Esophagus squamous epithelium (tissue), 5 donors: ENCODE data around the gene SLC46A3. TPM values are rescaled to one million over a fixed set of nuclear protein-coding genes. Genes with fewer than 3 reads are reported as not detected.
"Not testable (repeated sequence)": the region's sequence is repeated elsewhere in the genome, so short reads cannot be mapped to it uniquely, and the experiment has no call there.

Experiments
- DNase-seq: peaks from one replicate; lab custom pipeline; 2025; lab: John Stamatoyannopoulos, UW
- H3K27ac ChIP-seq, 4 donors: fragments of 200-600 bp; sonication (generic); one replicate each; pipeline ENCODE4 v1.5.1; 2016 to 2019; ENCODE audit warnings: mild to moderate bottlenecking in 1 of 4
- H3K27me3 ChIP-seq, 4 donors: fragments of 200-600 bp; sonication (generic); 1 replicate in 3 of 4; 2 replicates in 1 of 4; pipeline versions ENCODE4 v1.5.1 to v1.6.0; 2017 to 2021; ENCODE audit warnings: antibody characterized with exemption in 1 of 4
- H3K36me3 ChIP-seq, 3 donors: fragments of 200-600 bp; sonication (generic); one replicate each; pipeline ENCODE4 v1.5.1; 2016 to 2019
- H3K4me1 ChIP-seq, 3 donors: fragments of 200-600 bp; sonication (generic); one replicate each; pipeline ENCODE4 v1.5.1; 2017 to 2019
- H3K4me3 ChIP-seq, 4 donors: fragments of 200-600 bp; sonication (generic); 1 replicate in 3 of 4; 2 replicates in 1 of 4; pipeline ENCODE4 v1.5.1; 2016 to 2019; ENCODE audit warnings: mild to moderate bottlenecking in 2 of 4, moderate library complexity in 1 of 4
- H3K9me3 ChIP-seq, 3 donors: fragments of 200-600 bp; sonication (generic); one replicate each; pipeline ENCODE4 v1.5.1; 2016 to 2019
- POLR2A ChIP-seq, 4 donors: fragments of 450-650 bp; IDR thresholded peaks; one replicate each; pipeline ENCODE4 v1.6.1; 2017; ENCODE audit warnings: antibody characterized with exemption in 4 of 4, mild to moderate bottlenecking in 4 of 4, moderate library complexity in 3 of 4
- WGBS, 2 donors: methylation state at CpG; one replicate each; pipeline ENCODE4 v1.1.5; 2018; 5-methylcytosine and 5-hydroxymethylcytosine counted together
- intact Hi-C: fragments of 100-400 bp; cut with DNase I; formaldehyde crosslinking; loops from one replicate; pipeline ENCODE4 v1.15.0; 2022
- total RNA-seq, 4 donors: library from RNA; depleted of rRNA; stranded (reverse); fragments of >200 nt; gene quantifications; one replicate each; pipeline ENCODE4 v1.1.0, GENCODE V29; 2016
- TF ChIP-seq, protein P1 (sequence below), 6 experiments: fragments of 450-650 bp in 4 of 6; fragments of 200-600 bp in 2 of 6; sonication (generic) in 2 of 6; IDR thresholded peaks; one replicate each; pipeline ENCODE4 v1.5.1; 2016 to 2019; ENCODE audit warnings: antibody characterized with exemption in 6 of 6, mild to moderate bottlenecking in 4 of 6, moderate library complexity in 4 of 6
- donor health status: DM: yes; HTN: yes; CAD: no.

SLC46A3 gene
- total RNA-seq, 4 donors from 2014 or later, result 0.99 to 8.0 (median 3.1) TPM

DNA sequence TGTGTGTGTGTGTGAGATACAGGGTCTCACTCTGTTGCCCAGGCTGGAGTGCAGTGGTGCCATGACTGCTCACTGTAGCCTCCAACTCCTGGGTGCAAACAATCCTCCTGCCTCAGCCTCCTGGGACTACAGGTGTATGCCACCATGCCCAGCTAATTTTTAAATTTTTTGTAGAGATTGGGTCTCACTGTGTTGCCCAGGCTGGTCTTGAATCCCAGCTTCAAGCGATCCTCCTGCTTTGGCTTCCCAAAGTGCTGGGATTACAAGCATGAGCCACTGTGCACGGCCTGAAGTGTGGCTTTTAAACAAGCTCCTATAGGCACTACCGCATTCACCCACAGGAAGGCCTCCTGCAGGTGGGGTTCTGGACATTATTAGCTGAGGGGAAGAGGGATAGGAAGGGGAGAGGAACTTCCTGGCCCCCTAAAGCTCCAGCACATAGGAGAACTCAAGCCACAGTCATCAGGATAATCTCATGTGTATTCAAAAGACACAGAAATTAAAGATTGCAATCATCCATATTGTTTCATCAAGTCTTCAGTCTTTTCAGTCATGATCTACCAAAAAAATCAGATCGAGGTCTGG lies 24.8 kb upstream of the SLC46A3 start:
- no peaks in the 10 kb centered on the region for H3K36me3 ChIP-seq
- H3K27me3 ChIP-seq, result no peaks in the 10 kb centered on the region
- H3K9me3 ChIP-seq, result no peaks in the 10 kb centered on the region
- no peaks in the 10 kb centered on the region for H3K4me1 ChIP-seq
- no peak for TF ChIP-seq POLR2A (IDR thresholded peaks at IDR 0.05)
- TF ChIP-seq, protein P1, sequence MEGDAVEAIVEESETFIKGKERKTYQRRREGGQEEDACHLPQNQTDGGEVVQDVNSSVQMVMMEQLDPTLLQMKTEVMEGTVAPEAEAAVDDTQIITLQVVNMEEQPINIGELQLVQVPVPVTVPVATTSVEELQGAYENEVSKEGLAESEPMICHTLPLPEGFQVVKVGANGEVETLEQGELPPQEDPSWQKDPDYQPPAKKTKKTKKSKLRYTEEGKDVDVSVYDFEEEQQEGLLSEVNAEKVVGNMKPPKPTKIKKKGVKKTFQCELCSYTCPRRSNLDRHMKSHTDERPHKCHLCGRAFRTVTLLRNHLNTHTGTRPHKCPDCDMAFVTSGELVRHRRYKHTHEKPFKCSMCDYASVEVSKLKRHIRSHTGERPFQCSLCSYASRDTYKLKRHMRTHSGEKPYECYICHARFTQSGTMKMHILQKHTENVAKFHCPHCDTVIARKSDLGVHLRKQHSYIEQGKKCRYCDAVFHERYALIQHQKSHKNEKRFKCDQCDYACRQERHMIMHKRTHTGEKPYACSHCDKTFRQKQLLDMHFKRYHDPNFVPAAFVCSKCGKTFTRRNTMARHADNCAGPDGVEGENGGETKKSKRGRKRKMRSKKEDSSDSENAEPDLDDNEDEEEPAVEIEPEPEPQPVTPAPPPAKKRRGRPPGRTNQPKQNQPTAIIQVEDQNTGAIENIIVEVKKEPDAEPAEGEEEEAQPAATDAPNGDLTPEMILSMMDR (IDR thresholded peaks at IDR 0.05), result no peak
- no peak overlapping the region for H3K4me3 ChIP-seq
- DNase-seq, result no peak
- peak overlapping the region in 2 of 4 donors; percentile 52 to 53 for H3K27ac ChIP-seq
- intact Hi-C loops, result no loop called here
- WGBS, 2 donors, result 60 to 77% methylated on average over 3 to 4 of the region's 4 CpGs

DNA sequence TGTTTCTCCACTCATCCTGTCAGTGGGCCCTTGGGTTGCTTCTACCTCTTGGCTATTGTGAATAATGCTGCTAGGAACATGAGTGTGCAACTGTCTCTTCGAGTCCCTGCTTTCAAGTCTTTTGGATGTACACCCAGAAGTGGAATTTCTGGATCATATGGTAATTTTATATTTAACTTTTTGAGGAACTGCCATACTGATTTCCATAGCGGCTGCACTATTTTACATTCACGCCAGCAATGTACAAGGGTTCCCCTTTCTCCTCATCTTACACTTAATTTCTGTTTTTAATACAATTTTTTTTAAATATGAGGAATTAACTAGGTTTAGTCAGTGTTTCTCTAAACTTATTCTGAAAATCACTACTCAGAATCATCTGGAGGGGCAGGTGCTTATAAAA lies 24.2 kb upstream of the SLC46A3 start:
- no peak for DNase-seq
- Histone ChIP-seq H3K27me3 (no peaks in the 10 kb centered on the region), H3K4me3 (no peak overlapping the region), H3K9me3 (no peaks in the 10 kb centered on the region), H3K36me3 (no peaks in the 10 kb centered on the region), H3K4me1 (no peaks in the 10 kb centered on the region), H3K27ac (peak overlapping the region in 1 of 4 donors; percentile 53)
- WGBS, 2 donors, result 73 to 86% methylated on average over 3 of the region's 3 CpGs
- intact Hi-C loops, result no loop called here
- TF ChIP-seq, protein P1 (IDR thresholded peaks at IDR 0.05), result no peak
- TF ChIP-seq POLR2A (IDR thresholded peaks at IDR 0.05), result no peak

DNA sequence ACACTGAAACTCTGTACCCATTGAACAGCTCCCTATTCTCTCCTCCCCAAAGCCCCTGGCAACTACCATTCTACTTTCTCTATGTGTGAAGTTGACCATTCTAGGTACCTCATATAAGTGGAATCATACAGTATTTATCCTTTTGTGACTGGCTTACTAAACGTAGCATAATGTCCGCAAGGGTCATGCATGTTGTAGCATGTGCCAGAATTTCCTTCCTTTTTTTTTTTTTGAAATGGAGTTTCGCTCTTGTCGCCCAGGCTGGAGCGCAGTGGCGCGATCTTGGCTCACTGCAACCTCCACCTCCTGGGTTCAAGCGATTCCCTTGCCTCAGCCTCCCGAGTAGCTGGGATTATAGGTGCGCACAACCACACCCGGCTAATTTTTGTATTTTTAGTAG lies 23.7 kb upstream of the SLC46A3 start:
- H3K4me3 ChIP-seq, H3K9me3 ChIP-seq, H3K27ac ChIP-seq, H3K36me3 ChIP-seq, DNase-seq, H3K4me1 ChIP-seq, H3K27me3 ChIP-seq, intact Hi-C loops: not testable (repeated sequence)
- 82% methylated on average over 7 to 9 of the region's 11 CpGs for WGBS, 2 donors

DNA sequence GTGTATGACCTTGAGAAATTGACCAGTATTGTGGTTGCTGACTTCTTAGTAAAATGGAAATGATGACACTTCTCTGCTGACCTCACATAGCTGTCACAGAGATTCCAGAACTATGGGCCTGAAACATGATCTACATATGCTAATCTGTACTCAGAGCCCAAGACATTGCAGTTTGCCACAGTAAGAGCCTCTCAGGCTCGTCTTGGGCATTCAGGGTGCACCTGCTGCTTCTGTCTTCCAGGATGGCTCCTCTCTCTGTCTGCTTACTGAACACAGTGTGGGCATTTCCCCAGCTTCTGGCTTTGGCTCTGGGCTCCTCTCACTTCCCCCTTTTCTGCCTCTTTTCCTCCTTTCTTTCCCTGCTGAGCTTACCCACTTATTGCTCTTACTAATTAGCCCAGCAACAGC lies 22.3 kb upstream of the SLC46A3 start:
- no peaks in the 10 kb centered on the region for H3K36me3 ChIP-seq
- DNase-seq, result no peak
- no peaks in the 10 kb centered on the region for H3K27me3 ChIP-seq
- no peak for TF ChIP-seq POLR2A (IDR thresholded peaks at IDR 0.05)
- TF ChIP-seq, protein P1 (IDR thresholded peaks at IDR 0.05), result no peak
- H3K4me3 ChIP-seq, result no peak overlapping the region
- H3K4me1 ChIP-seq, result no peaks in the 10 kb centered on the region
- no peaks in the 10 kb centered on the region for H3K9me3 ChIP-seq
- intact Hi-C loops, result no loop called here
- no peak overlapping the region for H3K27ac ChIP-seq
- WGBS, 2 donors, result 14 to 18% methylated on average over 1 of the region's 1 CpG

DNA sequence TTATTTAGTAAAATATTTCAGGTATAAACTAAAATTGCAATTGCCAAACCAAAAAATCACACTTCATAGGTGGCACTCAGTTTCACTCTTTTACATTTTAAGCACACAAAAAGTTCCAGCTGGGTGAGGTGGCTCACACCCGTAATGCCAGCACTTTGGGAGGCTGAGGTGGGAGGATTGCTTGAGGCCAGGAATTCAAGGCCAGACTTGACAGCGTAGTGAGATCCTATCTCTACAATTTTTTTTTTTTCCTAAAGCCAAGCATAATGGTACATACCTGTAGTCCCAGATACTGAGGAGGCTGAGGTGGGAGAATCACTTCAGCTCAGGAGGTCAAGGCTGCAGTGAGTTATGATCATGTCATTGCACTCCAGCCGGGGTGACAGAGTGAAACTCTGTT lies 20.6 kb upstream of the SLC46A3 start:
- H3K27ac ChIP-seq, result no peak overlapping the region
- TF ChIP-seq, protein P1 (IDR thresholded peaks at IDR 0.05), result no peak
- no peak for TF ChIP-seq POLR2A (IDR thresholded peaks at IDR 0.05)
- no peaks in the 10 kb centered on the region for H3K27me3 ChIP-seq
- no peaks in the 10 kb centered on the region for H3K36me3 ChIP-seq
- no peaks in the 10 kb centered on the region for H3K4me1 ChIP-seq
- intact Hi-C loops, result no loop called here
- no peak overlapping the region for H3K4me3 ChIP-seq
- DNase-seq, result no peak
- no peaks in the 10 kb centered on the region for H3K9me3 ChIP-seq
- 68 to 77% methylated on average over 3 of the region's 3 CpGs for WGBS, 2 donors
